Testis (tissue), 2 donors: Measurements from ENCODE around the gene KIF11.

ENCODE experiments used
- POLR2A ChIP-seq: fragments of 450-650 bp; IDR thresholded peaks from one replicate; pipeline ENCODE4 v1.6.1; 2017; ENCODE audit warnings: antibody characterized with exemption, mild to moderate bottlenecking, moderate library complexity
- TF ChIP-seq, protein P1 (sequence below), 3 experiments: fragments of 450-650 bp in 2 of 3; fragments of 200-600 bp in 1 of 3; sonication (generic) in 1 of 3; IDR thresholded peaks; one replicate each; pipeline ENCODE4 v1.5.1; 2016 to 2019; ENCODE audit warnings: antibody characterized with exemption in 3 of 3, mild to moderate bottlenecking in 2 of 3, moderate library complexity in 1 of 3

DNA sequence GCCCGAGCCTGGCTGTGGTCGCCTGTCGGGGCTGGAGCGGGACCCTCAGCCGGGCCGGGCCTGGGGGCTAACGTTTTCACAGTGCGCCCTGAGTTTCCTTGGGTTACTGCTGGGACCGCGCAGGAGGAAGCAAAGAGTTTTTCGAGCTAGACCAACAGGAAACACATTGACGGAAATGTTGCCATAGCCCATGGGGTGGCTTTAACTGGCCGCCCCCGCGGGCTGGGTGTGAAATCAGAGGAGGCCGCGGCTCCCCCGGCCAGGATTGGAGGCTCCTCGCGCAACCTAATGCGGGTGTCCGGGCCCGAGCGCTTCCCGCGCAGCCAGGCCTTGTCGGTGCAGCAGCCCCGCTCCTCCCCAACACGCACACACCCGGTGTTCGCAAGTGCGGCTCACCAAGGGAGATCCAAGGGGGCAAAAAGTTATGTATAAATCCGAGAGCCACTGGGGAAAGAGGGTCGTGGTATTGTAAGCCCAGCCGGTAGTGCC lies 98.7 kb downstream of the KIF11 start:
- TF ChIP-seq, protein P1, sequence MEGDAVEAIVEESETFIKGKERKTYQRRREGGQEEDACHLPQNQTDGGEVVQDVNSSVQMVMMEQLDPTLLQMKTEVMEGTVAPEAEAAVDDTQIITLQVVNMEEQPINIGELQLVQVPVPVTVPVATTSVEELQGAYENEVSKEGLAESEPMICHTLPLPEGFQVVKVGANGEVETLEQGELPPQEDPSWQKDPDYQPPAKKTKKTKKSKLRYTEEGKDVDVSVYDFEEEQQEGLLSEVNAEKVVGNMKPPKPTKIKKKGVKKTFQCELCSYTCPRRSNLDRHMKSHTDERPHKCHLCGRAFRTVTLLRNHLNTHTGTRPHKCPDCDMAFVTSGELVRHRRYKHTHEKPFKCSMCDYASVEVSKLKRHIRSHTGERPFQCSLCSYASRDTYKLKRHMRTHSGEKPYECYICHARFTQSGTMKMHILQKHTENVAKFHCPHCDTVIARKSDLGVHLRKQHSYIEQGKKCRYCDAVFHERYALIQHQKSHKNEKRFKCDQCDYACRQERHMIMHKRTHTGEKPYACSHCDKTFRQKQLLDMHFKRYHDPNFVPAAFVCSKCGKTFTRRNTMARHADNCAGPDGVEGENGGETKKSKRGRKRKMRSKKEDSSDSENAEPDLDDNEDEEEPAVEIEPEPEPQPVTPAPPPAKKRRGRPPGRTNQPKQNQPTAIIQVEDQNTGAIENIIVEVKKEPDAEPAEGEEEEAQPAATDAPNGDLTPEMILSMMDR (IDR thresholded peaks at IDR 0.05): no peak
- no peak for TF ChIP-seq POLR2A
